Measurements from ENCODE around the gene SAMD11.

Gene SAMD11

DNA sequence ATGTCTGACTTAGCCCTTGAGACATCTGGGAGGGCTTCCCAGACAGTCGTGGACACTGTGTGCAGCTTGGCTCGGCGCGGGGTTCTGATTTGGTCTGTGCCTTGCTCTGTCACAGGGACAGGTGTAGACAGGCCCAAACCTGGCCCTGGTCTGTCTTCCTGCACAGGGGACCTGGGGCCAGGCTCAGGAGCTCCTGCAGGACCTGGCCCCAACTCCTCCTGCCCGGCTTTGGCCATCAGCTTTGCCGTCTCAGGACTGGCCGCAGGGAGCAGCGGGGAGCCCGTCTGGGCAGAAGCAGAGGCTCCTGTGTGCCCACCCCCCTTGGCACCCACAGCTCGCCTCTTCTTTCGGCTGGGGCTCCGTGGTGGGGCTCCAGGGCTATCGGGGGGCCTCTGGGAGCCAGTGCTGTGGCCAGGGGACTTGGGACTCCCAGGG, 56.4 kb downstream of the SAMD11 start:
- Histone ChIP-seq H3K9ac (ENCODE audit: low read length) (no peak overlapping the region), H3K9me2 (replicated peaks; ENCODE audit: insufficient read depth, low read length) (no peaks in the 10 kb centered on the region), H3F3A (ENCODE audit: insufficient read depth, low read length) (no peaks in the 10 kb centered on the region), H3K27me3 (replicated peaks; ENCODE audit: insufficient read depth, low read length) (peaks cover 67% of the 10 kb centered on the region), H3K9me3 (replicated peaks; ENCODE audit: insufficient read depth, low read length) (no peaks in the 10 kb centered on the region), H2AFZ (ENCODE audit: low read length) (no peak overlapping the region), H4K20me1 (ENCODE audit: insufficient read depth, low read length) (no peaks in the 10 kb centered on the region), H3K4me2 (ENCODE audit: low read depth, low read length) (no peak overlapping the region), H3K4me3 (ENCODE audit: low read length) (no peak overlapping the region), H3K4me1 (ENCODE audit: low read length) (peaks cover 6% of the 10 kb centered on the region; the same call in 1 of the 2 replicates), H3K79me2 (ENCODE audit: low read length) (no peaks in the 10 kb centered on the region), H3K36me3 (replicated peaks; ENCODE audit: insufficient read depth, low read length) (no peaks in the 10 kb centered on the region), H3K27ac (ENCODE audit: low read length) (no peak overlapping the region)
- DNase-seq, result no peak
- TF ChIP-seq, protein P1, sequence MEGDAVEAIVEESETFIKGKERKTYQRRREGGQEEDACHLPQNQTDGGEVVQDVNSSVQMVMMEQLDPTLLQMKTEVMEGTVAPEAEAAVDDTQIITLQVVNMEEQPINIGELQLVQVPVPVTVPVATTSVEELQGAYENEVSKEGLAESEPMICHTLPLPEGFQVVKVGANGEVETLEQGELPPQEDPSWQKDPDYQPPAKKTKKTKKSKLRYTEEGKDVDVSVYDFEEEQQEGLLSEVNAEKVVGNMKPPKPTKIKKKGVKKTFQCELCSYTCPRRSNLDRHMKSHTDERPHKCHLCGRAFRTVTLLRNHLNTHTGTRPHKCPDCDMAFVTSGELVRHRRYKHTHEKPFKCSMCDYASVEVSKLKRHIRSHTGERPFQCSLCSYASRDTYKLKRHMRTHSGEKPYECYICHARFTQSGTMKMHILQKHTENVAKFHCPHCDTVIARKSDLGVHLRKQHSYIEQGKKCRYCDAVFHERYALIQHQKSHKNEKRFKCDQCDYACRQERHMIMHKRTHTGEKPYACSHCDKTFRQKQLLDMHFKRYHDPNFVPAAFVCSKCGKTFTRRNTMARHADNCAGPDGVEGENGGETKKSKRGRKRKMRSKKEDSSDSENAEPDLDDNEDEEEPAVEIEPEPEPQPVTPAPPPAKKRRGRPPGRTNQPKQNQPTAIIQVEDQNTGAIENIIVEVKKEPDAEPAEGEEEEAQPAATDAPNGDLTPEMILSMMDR (IDR thresholded peaks at IDR 0.05; ENCODE audit: low read length), result no peak
- TF ChIP-seq EZH2 (optimal IDR thresholded peaks at IDR 0.05; ENCODE audit: low read depth, low read length) (no peak), EZH2phosphoT487 (IDR thresholded peaks at IDR 0.05; ENCODE audit: low read length) (no peak)

DNA sequence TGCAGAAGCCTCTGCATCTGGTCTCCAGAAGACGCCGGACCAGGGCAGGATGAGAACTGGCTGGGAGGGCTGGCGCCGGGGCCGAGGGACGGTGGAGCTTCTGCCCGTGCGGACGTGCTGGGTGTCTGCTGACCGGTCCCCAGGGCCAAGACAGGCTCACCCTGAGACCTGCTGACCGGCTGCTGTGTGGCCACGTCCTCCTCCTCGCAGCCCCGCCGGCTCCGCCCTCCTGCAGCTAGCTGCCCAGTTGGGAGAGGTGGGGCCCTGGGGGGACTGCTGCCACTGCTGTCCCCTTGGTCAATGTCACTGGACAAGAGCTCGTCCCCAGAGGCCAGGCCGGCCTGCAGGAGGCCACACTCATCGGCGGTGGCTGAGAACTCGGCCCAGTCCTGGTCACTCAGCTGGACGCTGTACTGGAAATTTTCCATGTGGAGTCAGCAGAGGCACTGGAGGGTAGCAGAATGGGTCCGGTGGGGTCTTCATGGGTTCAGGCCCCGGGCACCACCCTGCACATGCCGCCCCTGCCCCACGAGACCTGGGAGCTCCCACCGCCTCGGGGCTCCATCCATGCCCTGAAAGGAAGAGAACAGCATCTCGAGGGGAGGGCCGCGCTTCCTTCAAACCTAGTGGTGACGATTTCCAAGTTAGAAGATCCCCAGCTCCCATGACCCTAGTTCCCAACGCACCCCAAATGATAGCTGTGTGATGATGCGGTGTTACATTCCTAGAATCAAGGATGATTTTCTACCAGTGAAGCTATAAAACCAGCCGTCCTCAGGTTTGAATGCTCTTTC, 57.1 kb downstream of the SAMD11 start:
- H3K4me2 ChIP-seq (ENCODE audit: low read depth, low read length), result no peak overlapping the region
- H4K20me1 ChIP-seq (ENCODE audit: insufficient read depth, low read length), result no peaks in the 10 kb centered on the region
- no peak overlapping the region for H3K27ac ChIP-seq (ENCODE audit: low read length)
- H3K36me3 ChIP-seq (replicated peaks; ENCODE audit: insufficient read depth, low read length), result no peaks in the 10 kb centered on the region
- no peaks in the 10 kb centered on the region for H3K9me2 ChIP-seq (replicated peaks; ENCODE audit: insufficient read depth, low read length)
- no peak for DNase-seq
- H3K27me3 ChIP-seq (replicated peaks; ENCODE audit: insufficient read depth, low read length), result peaks cover 74% of the 10 kb centered on the region
- H3K9me3 ChIP-seq (replicated peaks; ENCODE audit: insufficient read depth, low read length), result no peaks in the 10 kb centered on the region
- no peak overlapping the region for H3K4me3 ChIP-seq (ENCODE audit: low read length)
- peaks cover 6% of the 10 kb centered on the region; the same call in 1 of the 2 replicates for H3K4me1 ChIP-seq (ENCODE audit: low read length)
- H3K9ac ChIP-seq (ENCODE audit: low read length), result no peak overlapping the region
- no peak overlapping the region for H2AFZ ChIP-seq (ENCODE audit: low read length)
- no peak for TF ChIP-seq EZH2 (optimal IDR thresholded peaks at IDR 0.05; ENCODE audit: low read depth, low read length)
- no peak for TF ChIP-seq EZH2phosphoT487 (IDR thresholded peaks at IDR 0.05; ENCODE audit: low read length)
- TF ChIP-seq, protein P1 (IDR thresholded peaks at IDR 0.05; ENCODE audit: low read length), result no peak
- no peaks in the 10 kb centered on the region for H3F3A ChIP-seq (ENCODE audit: insufficient read depth, low read length)
- no peaks in the 10 kb centered on the region for H3K79me2 ChIP-seq (ENCODE audit: low read length)

DNA sequence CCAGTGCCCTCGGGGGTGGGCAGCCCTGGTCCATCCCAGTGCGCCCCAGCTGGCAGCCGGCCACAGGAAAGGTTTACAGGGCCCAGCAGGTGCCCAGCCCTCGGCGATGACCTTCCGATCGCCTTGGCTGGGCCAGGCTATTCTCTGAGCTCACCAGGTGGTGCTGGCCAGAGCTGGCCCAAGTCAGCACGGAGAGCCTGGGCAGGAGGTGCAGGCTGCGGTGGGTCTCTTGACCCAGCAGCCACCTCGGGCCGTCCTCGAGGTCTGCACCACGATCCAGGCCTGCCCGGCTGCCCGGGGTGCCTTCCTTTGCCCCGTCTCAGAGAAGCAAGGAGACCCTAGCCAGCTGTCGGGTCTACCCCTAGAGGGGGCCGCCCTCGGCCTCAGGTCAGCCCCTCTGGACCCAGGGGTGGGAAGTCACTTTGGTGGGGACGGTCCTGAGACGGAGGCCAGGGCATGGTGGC, 57.8 kb downstream of the SAMD11 start:
- no peaks in the 10 kb centered on the region for H3K36me3 ChIP-seq (replicated peaks; ENCODE audit: insufficient read depth, low read length)
- H3K4me1 ChIP-seq (ENCODE audit: low read length), result peaks cover 6% of the 10 kb centered on the region; the same call in 1 of the 2 replicates
- H3K27me3 ChIP-seq (replicated peaks; ENCODE audit: insufficient read depth, low read length), result peaks cover 81% of the 10 kb centered on the region
- no peak overlapping the region for H2AFZ ChIP-seq (ENCODE audit: low read length)
- TF ChIP-seq, protein P1 (IDR thresholded peaks at IDR 0.05; ENCODE audit: low read length), result no peak
- TF ChIP-seq EZH2 (optimal IDR thresholded peaks at IDR 0.05; ENCODE audit: low read depth, low read length) (no peak), EZH2phosphoT487 (IDR thresholded peaks at IDR 0.05; ENCODE audit: low read length) (no peak)
- H3K9me3 ChIP-seq (replicated peaks; ENCODE audit: insufficient read depth, low read length), result no peaks in the 10 kb centered on the region
- no peak for DNase-seq
- no peak overlapping the region for H3K9ac ChIP-seq (ENCODE audit: low read length)
- H4K20me1 ChIP-seq (ENCODE audit: insufficient read depth, low read length), result no peaks in the 10 kb centered on the region
- no peak overlapping the region for H3K4me3 ChIP-seq (ENCODE audit: low read length)
- H3K79me2 ChIP-seq (ENCODE audit: low read length), result no peaks in the 10 kb centered on the region
- H3K27ac ChIP-seq (ENCODE audit: low read length), result no peak overlapping the region
- H3K4me2 ChIP-seq (ENCODE audit: low read depth, low read length), result no peak overlapping the region
- no peaks in the 10 kb centered on the region for H3F3A ChIP-seq (ENCODE audit: insufficient read depth, low read length)
- H3K9me2 ChIP-seq (replicated peaks; ENCODE audit: insufficient read depth, low read length), result no peaks in the 10 kb centered on the region
